GM10266 (cell line): ENCODE results near the gene FMN1.

Experiments used
- DNase-seq: peaks from one replicate; pipeline ENCODE4 v3.0.0; 2012; ENCODE audit errors: extremely low spot score
- CTCF ChIP-seq: IDR thresholded peaks from 2 replicates; pipeline ENCODE4 v1.5.1; 2012; ENCODE audit warnings: mild to moderate bottlenecking, low read depth; ENCODE audit not compliant: control insufficient read depth, insufficient read depth; ENCODE audit errors: missing control alignments

The FMN1 gene

GRCh38 chr15:33009026-33009425 is 185.5 kb downstream of the FMN1 start:
- no peak for TF ChIP-seq CTCF
- no peak for DNase-seq

GRCh38 chr15:33008284-33008995 is 186.1 kb downstream of the FMN1 start:
- no peak for DNase-seq
- no peak for TF ChIP-seq CTCF

DNA sequence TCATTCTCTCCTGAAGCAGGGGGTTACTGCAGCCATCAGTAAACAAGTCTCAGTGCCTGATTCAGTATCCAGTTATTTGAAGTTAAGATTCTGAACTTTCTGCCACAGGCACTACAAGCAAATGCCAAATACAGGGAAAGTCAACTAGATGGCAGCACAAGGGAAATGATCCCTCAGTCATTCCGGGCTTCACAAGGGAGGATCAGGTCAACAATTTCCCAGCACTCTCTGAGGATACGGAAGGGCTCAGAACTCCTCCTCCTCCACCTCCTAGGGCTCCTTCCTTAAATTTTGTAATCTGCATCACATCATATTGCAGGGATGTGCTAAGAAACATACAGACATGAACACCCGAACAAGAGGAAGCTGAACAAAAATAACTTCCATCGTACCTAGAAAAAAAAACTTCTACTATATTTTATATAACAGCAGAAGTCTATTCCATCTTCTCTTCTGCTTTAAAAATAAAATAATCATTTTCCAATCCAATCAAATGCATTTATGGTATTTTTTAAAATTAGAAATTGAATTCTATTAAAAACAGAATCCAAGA is 187.1 kb downstream of the FMN1 start:
- TF ChIP-seq CTCF: no peak
- DNase-seq: no peak

DNA sequence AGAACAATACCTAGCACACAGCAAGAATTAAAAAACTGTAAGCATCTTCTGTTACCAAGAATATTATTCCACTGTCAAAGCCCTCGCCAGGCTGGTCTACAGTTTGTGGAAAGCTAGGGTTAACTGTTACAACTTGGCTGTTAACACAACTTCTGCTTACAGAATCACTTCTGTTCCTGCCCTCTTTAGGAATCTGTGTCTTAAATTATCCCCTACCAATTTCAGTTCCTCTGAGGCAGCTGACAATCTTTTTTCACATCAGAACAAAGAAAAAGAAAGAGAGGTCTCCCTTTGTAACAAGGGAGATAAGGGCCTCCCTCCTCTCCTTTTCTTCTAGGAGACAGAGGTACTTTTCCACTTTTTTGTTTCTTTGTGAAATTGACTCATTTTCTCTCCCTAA is 188.9 kb downstream of the FMN1 start:
- no peak for TF ChIP-seq CTCF

GRCh38 chr15:33001926-33002325 is 192.6 kb downstream of the FMN1 start:
- TF ChIP-seq CTCF: no peak

More for the DNA sequence above, 188.9 kb downstream of the FMN1 start:
- no peak for DNase-seq

GRCh38 chr15:32998979-32999672 is 195.4 kb downstream of the FMN1 start:
- DNase-seq: no peak
- TF ChIP-seq CTCF: no peak

More at GRCh38 chr15:33001926-33002325, 192.6 kb downstream of the FMN1 start:
- no peak for DNase-seq

DNA sequence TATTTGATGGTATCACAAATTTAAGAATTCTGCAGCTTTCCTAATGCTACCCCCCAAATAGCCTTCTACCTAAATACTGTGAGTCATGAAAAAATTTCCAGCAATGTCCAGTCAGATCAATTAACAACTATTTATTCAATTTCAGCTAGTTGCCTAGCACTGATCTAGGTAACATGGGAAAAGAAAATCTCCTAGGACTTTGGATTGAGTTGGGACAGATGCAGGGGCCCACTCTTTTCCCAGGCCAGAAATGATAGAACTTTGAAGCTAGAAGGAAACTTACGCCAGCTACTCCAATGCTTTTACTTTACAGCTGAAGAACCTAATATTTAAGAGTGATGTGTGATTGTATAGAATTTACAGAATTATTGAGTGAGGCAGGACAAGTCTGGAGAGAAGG is 196.3 kb downstream of the FMN1 start:
- no peak for TF ChIP-seq CTCF
- DNase-seq: no peak
